ENCODE measurements around the gene MALT1. TPM values are rescaled to one million over a fixed set of nuclear protein-coding genes. Genes with fewer than 3 reads are reported as not detected.

MALT1 gene
- total RNA-seq, 1 experiment from 2014 or later = 19.6 TPM

DNA sequence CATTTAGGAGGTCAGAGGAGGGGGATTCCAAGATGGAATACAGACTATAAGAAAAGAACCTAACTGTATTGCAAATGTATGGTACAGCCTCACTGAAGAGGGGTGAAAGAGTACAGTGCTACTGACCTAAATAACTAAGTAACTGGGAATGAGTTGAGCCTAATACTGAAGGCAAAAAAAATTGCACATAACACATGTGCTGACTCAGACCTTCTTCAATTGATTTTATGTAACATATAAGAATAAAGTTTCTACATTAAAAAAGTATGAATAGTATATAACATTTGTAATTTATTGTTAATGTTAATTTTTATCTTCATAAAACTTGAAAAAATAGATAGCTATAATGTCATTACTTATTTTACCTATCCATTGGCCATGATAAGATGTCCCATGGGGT is 41.7 kb downstream of the MALT1 start:
- Histone ChIP-seq H3K4me3 (no peak overlapping the region), H3K79me2 (ENCODE audit: low read depth) (no peaks in the 10 kb centered on the region), H3K27ac (no peak overlapping the region), H3K9me2 (ENCODE audit: insufficient read depth) (no peaks in the 10 kb centered on the region), H3K36me3 (ENCODE audit: low read depth) (no peaks in the 10 kb centered on the region), H4K20me1 (ENCODE audit: insufficient read depth) (no peaks in the 10 kb centered on the region; the same call in 1 of the 2 replicates), H3K27me3 (ENCODE audit: insufficient read depth, low read depth) (no peaks in the 10 kb centered on the region), H2AFZ (no peak overlapping the region), H3K9me3 (ENCODE audit: insufficient read depth, low read depth) (no peaks in the 10 kb centered on the region), H3K4me1 (replicated peaks; ENCODE audit: insufficient read depth) (no peaks in the 10 kb centered on the region), H3K4me2 (no peak overlapping the region), H3F3A (ENCODE audit: insufficient read depth, low read depth) (no peaks in the 10 kb centered on the region)
- no TSS peak for BruUV-seq (replicated peaks)
- intact Hi-C loops (cut with micrococcal nuclease; ENCODE audit: unreplicated experiment) = no loop called here
- ChIA-PET POLR2A (ENCODE audit: unreplicated experiment) (no interaction called here), CTCF (no interaction called here)
- TF ChIP-seq, protein P1, sequence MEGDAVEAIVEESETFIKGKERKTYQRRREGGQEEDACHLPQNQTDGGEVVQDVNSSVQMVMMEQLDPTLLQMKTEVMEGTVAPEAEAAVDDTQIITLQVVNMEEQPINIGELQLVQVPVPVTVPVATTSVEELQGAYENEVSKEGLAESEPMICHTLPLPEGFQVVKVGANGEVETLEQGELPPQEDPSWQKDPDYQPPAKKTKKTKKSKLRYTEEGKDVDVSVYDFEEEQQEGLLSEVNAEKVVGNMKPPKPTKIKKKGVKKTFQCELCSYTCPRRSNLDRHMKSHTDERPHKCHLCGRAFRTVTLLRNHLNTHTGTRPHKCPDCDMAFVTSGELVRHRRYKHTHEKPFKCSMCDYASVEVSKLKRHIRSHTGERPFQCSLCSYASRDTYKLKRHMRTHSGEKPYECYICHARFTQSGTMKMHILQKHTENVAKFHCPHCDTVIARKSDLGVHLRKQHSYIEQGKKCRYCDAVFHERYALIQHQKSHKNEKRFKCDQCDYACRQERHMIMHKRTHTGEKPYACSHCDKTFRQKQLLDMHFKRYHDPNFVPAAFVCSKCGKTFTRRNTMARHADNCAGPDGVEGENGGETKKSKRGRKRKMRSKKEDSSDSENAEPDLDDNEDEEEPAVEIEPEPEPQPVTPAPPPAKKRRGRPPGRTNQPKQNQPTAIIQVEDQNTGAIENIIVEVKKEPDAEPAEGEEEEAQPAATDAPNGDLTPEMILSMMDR (conservative IDR thresholded peaks at IDR 0.05) = no peak
- no peak for TF ChIP-seq EZH2 (IDR thresholded peaks at IDR 0.05; ENCODE audit: low read depth)
- no peak for DNase-seq

DNA sequence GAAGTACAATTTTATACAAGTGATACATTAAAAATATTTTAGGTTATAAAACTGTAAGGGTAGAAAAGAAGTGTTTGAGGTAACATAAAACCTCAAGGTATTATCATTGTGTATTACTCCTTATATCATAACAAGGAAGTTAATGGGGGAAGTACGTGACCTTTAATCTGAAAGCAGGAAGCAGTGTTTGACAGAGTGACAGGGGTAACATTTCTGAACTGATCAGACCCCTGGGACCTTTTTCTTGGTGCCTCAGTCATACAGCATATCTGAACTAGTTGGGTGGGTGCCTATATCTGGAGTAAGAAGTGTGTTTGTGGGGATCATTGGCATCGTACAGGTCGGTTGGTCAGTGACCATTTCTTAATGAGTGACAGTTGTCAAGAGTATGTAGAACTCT is 43.0 kb downstream of the MALT1 start:
- Histone ChIP-seq H3K4me3 (no peak overlapping the region), H3K9me3 (ENCODE audit: insufficient read depth, low read depth) (no peaks in the 10 kb centered on the region), H3K9me2 (ENCODE audit: insufficient read depth) (no peaks in the 10 kb centered on the region), H2AFZ (no peak overlapping the region), H3K4me1 (replicated peaks; ENCODE audit: insufficient read depth) (no peaks in the 10 kb centered on the region), H3K27me3 (ENCODE audit: insufficient read depth, low read depth) (no peaks in the 10 kb centered on the region), H3K79me2 (ENCODE audit: low read depth) (no peaks in the 10 kb centered on the region), H4K20me1 (ENCODE audit: insufficient read depth) (no peaks in the 10 kb centered on the region; the same call in 1 of the 2 replicates), H3K4me2 (no peak overlapping the region), H3K36me3 (ENCODE audit: low read depth) (0 out of 2 replicates have a peak, but pooled peaks cover 5% of the 10 kb centered on the region), H3K27ac (no peak overlapping the region), H3F3A (ENCODE audit: insufficient read depth, low read depth) (0 out of 2 replicates have a peak, but pooled peaks cover 5% of the 10 kb centered on the region)
- intact Hi-C loops (cut with micrococcal nuclease; ENCODE audit: unreplicated experiment) = no loop called here
- ChIA-PET CTCF (no interaction called here), POLR2A (ENCODE audit: unreplicated experiment) (no interaction called here)
- TF ChIP-seq EZH2 (IDR thresholded peaks at IDR 0.05; ENCODE audit: low read depth) = no peak
- TF ChIP-seq, protein P1 (conservative IDR thresholded peaks at IDR 0.05) = no peak
- DNase-seq = no peak
- BruUV-seq (replicated peaks) = no TSS peak

DNA sequence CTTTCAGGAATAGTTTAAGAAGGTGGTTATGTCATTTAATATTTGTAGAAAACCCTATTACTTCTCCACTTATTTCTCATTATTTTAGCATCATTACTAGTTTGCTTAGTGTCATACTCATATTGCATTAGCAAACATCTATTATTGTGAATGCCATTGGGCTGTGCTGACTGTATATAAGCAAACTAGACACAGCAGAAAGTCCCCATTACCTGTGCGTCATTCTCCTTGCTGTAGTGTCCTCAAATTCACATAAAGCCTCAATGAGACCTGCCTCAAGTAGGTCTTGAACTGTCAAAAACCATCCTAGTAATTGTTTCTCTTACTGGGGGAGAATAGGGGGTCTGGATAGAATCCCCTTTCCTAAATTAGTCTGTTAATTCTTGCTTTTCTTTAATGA is 43.6 kb downstream of the MALT1 start:
- TF ChIP-seq EZH2 (IDR thresholded peaks at IDR 0.05; ENCODE audit: low read depth) = no peak
- TF ChIP-seq, protein P1 (conservative IDR thresholded peaks at IDR 0.05) = no peak
- no peaks in the 10 kb centered on the region for H3K9me2 ChIP-seq (ENCODE audit: insufficient read depth)
- no peaks in the 10 kb centered on the region; the same call in 1 of the 2 replicates for H4K20me1 ChIP-seq (ENCODE audit: insufficient read depth)
- ChIA-PET CTCF (no interaction called here), POLR2A (ENCODE audit: unreplicated experiment) (no interaction called here)
- H3K4me3 ChIP-seq = no peak overlapping the region
- H2AFZ ChIP-seq = no peak overlapping the region
- H3K4me2 ChIP-seq = no peak overlapping the region
- 0 out of 2 replicates have a peak, but pooled peaks cover 5% of the 10 kb centered on the region for H3F3A ChIP-seq (ENCODE audit: insufficient read depth, low read depth)
- no peaks in the 10 kb centered on the region for H3K9me3 ChIP-seq (ENCODE audit: insufficient read depth, low read depth)
- no peaks in the 10 kb centered on the region for H3K27me3 ChIP-seq (ENCODE audit: insufficient read depth, low read depth)
- H3K27ac ChIP-seq = no peak overlapping the region
- no peak for DNase-seq
- intact Hi-C loops (cut with micrococcal nuclease; ENCODE audit: unreplicated experiment) = no loop called here
- no peaks in the 10 kb centered on the region for H3K79me2 ChIP-seq (ENCODE audit: low read depth)
- no TSS peak for BruUV-seq (replicated peaks)
- H3K36me3 ChIP-seq (ENCODE audit: low read depth) = 0 out of 2 replicates have a peak, but pooled peaks cover 5% of the 10 kb centered on the region
- no peaks in the 10 kb centered on the region for H3K4me1 ChIP-seq (replicated peaks; ENCODE audit: insufficient read depth)
